HG02973 (cell line): ENCODE measurements around the gene MGRN1.

ENCODE experiments used
- ATAC-seq: cut with Tn5 transposase; IDR thresholded peaks from one replicate; pipeline ENCODE4 v1.9.1; 2021; ENCODE audit warnings: moderate library complexity; ENCODE audit not compliant: unreplicated experiment

The MGRN1 gene

GRCh38 chr16:4673387-4674046, 48.9 kb downstream of the MGRN1 start:
- no peak for ATAC-seq

GRCh38 chr16:4674926-4675530, 50.4 kb downstream of the MGRN1 start:
- ATAC-seq: no peak

- ATAC-seq: no peak
Observed at GRCh38 chr16:4675864-4676786, 51.5 kb downstream of the MGRN1 start.

GRCh38 chr16:4676831-4677230, 52.2 kb downstream of the MGRN1 start:
- ATAC-seq: no peak

GRCh38 chr16:4677390-4677789, 52.8 kb downstream of the MGRN1 start:
- no peak for ATAC-seq

GRCh38 chr16:4677994-4678393, 53.4 kb downstream of the MGRN1 start:
- ATAC-seq: no peak

- ATAC-seq: no peak
Observed at GRCh38 chr16:4678596-4678995, 54.0 kb downstream of the MGRN1 start.

- no peak for ATAC-seq
Observed at GRCh38 chr16:4679156-4679849, 54.7 kb downstream of the MGRN1 start.

GRCh38 chr16:4679850-4680636, 55.4 kb downstream of the MGRN1 start:
- ATAC-seq: no peak

GRCh38 chr16:4680673-4681470, 56.2 kb downstream of the MGRN1 start:
- no peak for ATAC-seq

GRCh38 chr16:4681471-4682083, 57.0 kb downstream of the MGRN1 start:
- ATAC-seq: no peak

GRCh38 chr16:4682084-4682591, 57.5 kb downstream of the MGRN1 start:
- no peak for ATAC-seq

GRCh38 chr16:4682616-4683254, 58.1 kb downstream of the MGRN1 start:
- ATAC-seq: no peak

GRCh38 chr16:4683255-4684057, 58.8 kb downstream of the MGRN1 start:
- no peak for ATAC-seq

- no peak for ATAC-seq
Observed at GRCh38 chr16:4684058-4684715, 59.6 kb downstream of the MGRN1 start.

- ATAC-seq: no peak
Observed at GRCh38 chr16:4684763-4685162, 60.1 kb downstream of the MGRN1 start.

GRCh38 chr16:4685292-4685691, 60.7 kb downstream of the MGRN1 start:
- no peak for ATAC-seq
